Fibroblast of lung (primary cell): ENCODE data around the gene JMJD1C. TPM values are rescaled to one million over a fixed set of nuclear protein-coding genes. Genes with fewer than 3 reads are reported as not detected.
A peak's percentile ranks its signal among the peaks of the same experiment; 100 is the strongest.
"Not testable (repeated sequence)": the region's sequence is repeated elsewhere in the genome, so short reads cannot be mapped to it uniquely, and the experiment has no call there.

Source experiments
- DNase-seq, 2 donors: peaks; one replicate each; pipeline versions ENCODE4 v3.0.0 to v3.0.0-alpha.2; 2010; ENCODE audit warnings: low read depth in 2 of 2
- H2AFZ ChIP-seq: 2 replicates; pipeline ENCODE4 v1.5.1; 2012; ENCODE audit warnings: low read length, control low read depth, inconsistent platforms
- H3K27ac ChIP-seq: 2 replicates; pipeline ENCODE4 v1.5.1; 2011; ENCODE audit warnings: low read length, control low read depth; ENCODE audit not compliant: insufficient read depth
- H3K27me3 ChIP-seq: 2 replicates; pipeline ENCODE4 v1.5.1; 2011; ENCODE audit warnings: mild to moderate bottlenecking, low read length; ENCODE audit not compliant: control insufficient read depth, insufficient read depth
- H3K36me3 ChIP-seq: 2 replicates; pipeline ENCODE4 v1.5.1; 2011; ENCODE audit warnings: low read length; ENCODE audit not compliant: control insufficient read depth, insufficient read depth
- H3K4me1 ChIP-seq: 2 replicates; pipeline ENCODE4 v1.5.1; 2011; ENCODE audit warnings: low read length; ENCODE audit not compliant: control insufficient read depth, insufficient read depth; ENCODE audit errors: extremely low read depth
- H3K4me2 ChIP-seq: 2 replicates; pipeline ENCODE4 v1.5.1; 2011; ENCODE audit warnings: low read length, control low read depth; ENCODE audit not compliant: insufficient read depth; ENCODE audit errors: extremely low read depth
- H3K4me3 ChIP-seq, 4 experiments: fragments of 200-600 bp in 1 of 4; sonication (generic) in 1 of 4; replicated peaks in 1 of 4; 2 replicates each; pipeline ENCODE4 v1.5.1; 2011 to 2016; ENCODE audit warnings: low read length in 4 of 4, low read depth in 3 of 4, mild to moderate bottlenecking in 3 of 4, control low read depth in 2 of 4, inconsistent platforms in 1 of 4, mixed read lengths in 1 of 4; ENCODE audit not compliant: insufficient read depth in 1 of 4; ENCODE audit errors: control extremely low read depth in 1 of 4
- H3K79me2 ChIP-seq: 2 replicates; pipeline ENCODE4 v1.5.1; 2012; ENCODE audit warnings: mild to moderate bottlenecking, low read length, inconsistent platforms; ENCODE audit not compliant: control insufficient read depth, insufficient read depth
- H3K9ac ChIP-seq: 2 replicates; pipeline ENCODE4 v1.5.1; 2011; ENCODE audit warnings: mild to moderate bottlenecking, low read length, control low read depth; ENCODE audit not compliant: insufficient read depth
- H3K9me3 ChIP-seq: 2 replicates; pipeline ENCODE4 v1.5.1; 2012; ENCODE audit warnings: low read depth, low read length; ENCODE audit not compliant: control insufficient read depth, insufficient read depth
- H4K20me1 ChIP-seq: 2 replicates; pipeline ENCODE4 v1.5.1; 2011; ENCODE audit warnings: low read length; ENCODE audit not compliant: control insufficient read depth, insufficient read depth; ENCODE audit errors: extremely low read depth
- EZH2 ChIP-seq: IDR thresholded peaks from 2 replicates; pipeline ENCODE4 v1.5.1; 2012; ENCODE audit warnings: low read length, control low read depth, mild to moderate bottlenecking; ENCODE audit errors: missing control alignments
- polyA plus RNA-seq, 2 donors: library from polyadenylated mRNA; depleted of rRNA in 1 of 2; stranded (reverse) in 1 of 2; unstranded in 1 of 2; fragments of >200 nt; gene quantifications; 2 replicates each; pipeline ENCODE4 v1.2.1, GENCODE V29; 2011 to 2012; ENCODE audit warnings: missing spikeins in 1 of 2
- total RNA-seq: library from RNA; depleted of rRNA; stranded (reverse); fragments of >200 nt; gene quantifications from 2 replicates; pipeline ENCODE4 v1.2.1, GENCODE V29; 2014
- TF ChIP-seq, protein P1 (sequence below), 2 donors: IDR thresholded peaks in 1 of 2; conservative IDR thresholded peaks in 1 of 2; 1 replicate in 1 of 2; 2 replicates in 1 of 2; pipeline ENCODE4 v1.5.1; 2011 to 2012; ENCODE audit warnings: low read length in 2 of 2, control low read depth in 1 of 2, inconsistent platforms in 1 of 2, low read depth in 1 of 2, mild to moderate bottlenecking in 1 of 2

Gene JMJD1C
- total and polyA plus RNA-seq, 2 donors (not counting 1 experiment from before 2014, with no cell fraction given) = 39.9 to 67.0 TPM

DNA sequence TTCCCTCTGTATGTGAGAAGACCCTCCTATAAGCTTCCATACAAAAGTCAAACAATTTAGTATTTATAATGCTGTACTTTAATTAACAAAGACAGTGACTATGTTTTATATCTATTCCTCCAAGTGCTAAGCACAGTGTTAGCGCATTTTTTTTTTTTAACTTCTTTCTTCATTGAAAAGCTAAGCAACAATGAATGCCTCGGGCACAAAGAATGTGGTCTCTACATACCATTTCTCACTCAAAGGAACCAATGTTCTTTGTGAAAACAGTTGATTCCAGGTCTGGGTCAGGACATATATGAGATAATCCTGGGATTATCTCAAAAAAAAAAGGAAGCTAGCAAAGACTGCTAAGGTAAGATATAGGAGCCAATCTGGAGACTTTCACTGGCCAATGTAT, 29.2 kb upstream of the JMJD1C start:
- DNase-seq = no peak
- no peaks in the 10 kb centered on the region for H3K36me3 ChIP-seq
- H3K27ac ChIP-seq = no peak overlapping the region
- H3K9me3 ChIP-seq = no peaks in the 10 kb centered on the region
- H3K79me2 ChIP-seq = peaks cover 28% of the 10 kb centered on the region
- TF ChIP-seq EZH2 = no peak
- TF ChIP-seq, protein P1, sequence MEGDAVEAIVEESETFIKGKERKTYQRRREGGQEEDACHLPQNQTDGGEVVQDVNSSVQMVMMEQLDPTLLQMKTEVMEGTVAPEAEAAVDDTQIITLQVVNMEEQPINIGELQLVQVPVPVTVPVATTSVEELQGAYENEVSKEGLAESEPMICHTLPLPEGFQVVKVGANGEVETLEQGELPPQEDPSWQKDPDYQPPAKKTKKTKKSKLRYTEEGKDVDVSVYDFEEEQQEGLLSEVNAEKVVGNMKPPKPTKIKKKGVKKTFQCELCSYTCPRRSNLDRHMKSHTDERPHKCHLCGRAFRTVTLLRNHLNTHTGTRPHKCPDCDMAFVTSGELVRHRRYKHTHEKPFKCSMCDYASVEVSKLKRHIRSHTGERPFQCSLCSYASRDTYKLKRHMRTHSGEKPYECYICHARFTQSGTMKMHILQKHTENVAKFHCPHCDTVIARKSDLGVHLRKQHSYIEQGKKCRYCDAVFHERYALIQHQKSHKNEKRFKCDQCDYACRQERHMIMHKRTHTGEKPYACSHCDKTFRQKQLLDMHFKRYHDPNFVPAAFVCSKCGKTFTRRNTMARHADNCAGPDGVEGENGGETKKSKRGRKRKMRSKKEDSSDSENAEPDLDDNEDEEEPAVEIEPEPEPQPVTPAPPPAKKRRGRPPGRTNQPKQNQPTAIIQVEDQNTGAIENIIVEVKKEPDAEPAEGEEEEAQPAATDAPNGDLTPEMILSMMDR (conservative IDR thresholded peaks at IDR 0.05 in 1 of 2, IDR thresholded peaks at IDR 0.05 in 1 of 2; ENCODE audit: low read depth in 1 of 2, low read length in 2 of 2) = no peak
- H3K4me2 ChIP-seq = no peak overlapping the region
- no peak overlapping the region for H2AFZ ChIP-seq
- H3K4me3 ChIP-seq = no peak overlapping the region
- peaks cover 2% of the 10 kb centered on the region for H3K4me1 ChIP-seq
- H4K20me1 ChIP-seq = no peaks in the 10 kb centered on the region
- H3K27me3 ChIP-seq = no peaks in the 10 kb centered on the region
- H3K9ac ChIP-seq = no peak overlapping the region

DNA sequence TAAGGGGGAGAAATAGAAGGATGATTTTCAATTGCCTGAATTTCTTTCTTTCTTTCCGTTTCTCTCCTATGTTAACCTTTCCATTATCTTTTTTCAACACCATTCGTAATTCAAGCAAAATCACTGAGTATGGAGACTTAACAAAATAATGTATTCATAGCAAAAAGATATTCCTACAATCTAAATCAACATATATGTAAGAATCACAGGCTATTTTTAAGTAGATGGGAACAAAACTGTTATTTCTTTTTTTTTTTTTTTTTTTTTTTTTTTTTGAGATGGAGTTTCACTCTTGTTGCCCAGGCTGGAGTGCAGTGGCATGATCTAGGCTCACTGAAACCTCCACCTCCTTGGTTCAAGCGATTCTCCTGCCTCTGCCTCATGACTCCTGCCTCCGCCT, 27.2 kb upstream of the JMJD1C start:
- no peaks in the 10 kb centered on the region for H3K27me3 ChIP-seq
- no peak for TF ChIP-seq EZH2
- TF ChIP-seq, protein P1 (conservative IDR thresholded peaks at IDR 0.05 in 1 of 2, IDR thresholded peaks at IDR 0.05 in 1 of 2; ENCODE audit: low read depth in 1 of 2, low read length in 2 of 2) = no peak
- no peak overlapping the region for H3K9ac ChIP-seq
- no peaks in the 10 kb centered on the region for H3K36me3 ChIP-seq
- H4K20me1 ChIP-seq = no peaks in the 10 kb centered on the region
- H3K79me2 ChIP-seq = peaks cover 25% of the 10 kb centered on the region
- H3K4me3 ChIP-seq = no peak overlapping the region
- H3K27ac ChIP-seq = no peak overlapping the region
- H2AFZ ChIP-seq = no peak overlapping the region
- peaks cover 2% of the 10 kb centered on the region for H3K4me1 ChIP-seq
- no peaks in the 10 kb centered on the region for H3K9me3 ChIP-seq
- no peak overlapping the region for H3K4me2 ChIP-seq
- no peak for DNase-seq

DNA sequence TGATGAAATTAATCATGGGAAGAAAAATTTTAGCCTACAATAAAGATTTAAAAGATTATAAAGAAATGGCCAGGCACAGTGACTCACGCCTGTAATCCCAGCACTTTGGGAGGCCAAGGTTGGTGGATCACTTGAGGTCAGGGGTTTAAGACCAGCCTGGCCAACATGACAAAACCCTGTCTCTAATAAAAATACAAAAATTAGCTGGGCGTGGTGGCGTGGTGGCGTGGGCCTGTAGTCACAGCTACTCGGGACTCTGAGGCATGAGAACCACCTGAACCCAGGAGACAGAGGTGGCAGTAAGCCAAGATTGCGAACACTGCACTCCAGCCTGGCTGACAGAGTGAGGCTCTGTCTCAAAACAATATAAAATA, 26.5 kb upstream of the JMJD1C start:
- peak overlapping the region; percentile 41 for H3K4me2 ChIP-seq
- peak in 1 of 2 donors; percentile 11 for DNase-seq
- H3K36me3 ChIP-seq, H3K9ac ChIP-seq, H3K27me3 ChIP-seq, H3K4me1 ChIP-seq, H4K20me1 ChIP-seq, H3K9me3 ChIP-seq, H2AFZ ChIP-seq, H3K4me3 ChIP-seq: not testable (repeated sequence)
- H3K79me2 ChIP-seq = peaks cover 27% of the 10 kb centered on the region
- peak overlapping the region; percentile 20 for H3K27ac ChIP-seq
